ENCODE measurements around the gene BASP1.

DNA sequence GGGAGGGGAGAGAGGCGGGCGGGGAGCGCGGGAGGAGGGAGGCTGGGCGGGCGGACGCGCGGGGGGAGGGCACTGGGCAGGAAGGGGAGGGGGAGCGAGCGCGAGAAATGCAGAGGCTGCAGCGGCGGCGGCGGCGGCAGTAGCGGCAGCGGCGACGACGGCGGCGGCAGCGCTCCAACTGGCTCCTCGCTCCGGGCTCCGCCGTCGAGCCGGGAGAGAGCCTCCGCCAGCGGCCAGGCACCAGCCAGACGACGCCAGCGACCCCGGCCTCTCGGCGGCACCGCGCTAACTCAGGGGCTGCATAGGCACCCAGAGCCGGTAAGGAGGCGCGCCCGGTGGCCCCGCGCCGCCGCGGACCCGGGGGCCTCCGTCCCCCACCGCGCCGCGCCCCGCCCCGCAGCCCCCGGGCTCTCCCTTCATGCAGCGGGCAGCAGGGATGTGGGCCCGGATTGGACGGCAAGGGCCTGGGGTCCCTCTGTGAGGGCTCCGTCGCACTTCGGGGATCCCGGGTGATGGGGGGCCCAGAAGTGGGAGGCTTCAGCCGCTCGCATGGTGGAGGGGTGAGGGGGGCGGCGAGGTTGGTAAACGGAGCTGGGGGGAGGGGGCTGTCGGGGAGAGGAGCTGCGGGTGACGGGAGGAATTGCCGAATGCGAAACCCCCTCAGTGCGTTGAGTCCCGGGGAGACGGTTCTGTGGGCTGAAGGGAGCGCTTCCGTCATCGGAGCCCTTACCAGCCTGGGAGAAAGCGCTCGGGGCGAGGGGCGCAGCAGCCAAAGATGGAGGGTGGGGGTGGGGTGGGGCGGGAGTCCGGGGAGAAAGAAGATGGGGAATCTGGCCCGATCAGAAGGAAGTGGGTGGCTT, at the start of gene BASP1:
- TF ChIP-seq POLR2A (IDR thresholded peaks at IDR 0.05) (no peak), EP300 (IDR thresholded peaks at IDR 0.05) (no peak)
- TF ChIP-seq, protein P1, sequence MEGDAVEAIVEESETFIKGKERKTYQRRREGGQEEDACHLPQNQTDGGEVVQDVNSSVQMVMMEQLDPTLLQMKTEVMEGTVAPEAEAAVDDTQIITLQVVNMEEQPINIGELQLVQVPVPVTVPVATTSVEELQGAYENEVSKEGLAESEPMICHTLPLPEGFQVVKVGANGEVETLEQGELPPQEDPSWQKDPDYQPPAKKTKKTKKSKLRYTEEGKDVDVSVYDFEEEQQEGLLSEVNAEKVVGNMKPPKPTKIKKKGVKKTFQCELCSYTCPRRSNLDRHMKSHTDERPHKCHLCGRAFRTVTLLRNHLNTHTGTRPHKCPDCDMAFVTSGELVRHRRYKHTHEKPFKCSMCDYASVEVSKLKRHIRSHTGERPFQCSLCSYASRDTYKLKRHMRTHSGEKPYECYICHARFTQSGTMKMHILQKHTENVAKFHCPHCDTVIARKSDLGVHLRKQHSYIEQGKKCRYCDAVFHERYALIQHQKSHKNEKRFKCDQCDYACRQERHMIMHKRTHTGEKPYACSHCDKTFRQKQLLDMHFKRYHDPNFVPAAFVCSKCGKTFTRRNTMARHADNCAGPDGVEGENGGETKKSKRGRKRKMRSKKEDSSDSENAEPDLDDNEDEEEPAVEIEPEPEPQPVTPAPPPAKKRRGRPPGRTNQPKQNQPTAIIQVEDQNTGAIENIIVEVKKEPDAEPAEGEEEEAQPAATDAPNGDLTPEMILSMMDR (IDR thresholded peaks at IDR 0.05) = no peak

All from sigmoid colon (tissue), 4 donors.